ENCODE measurements around the gene PPTC7.
"Not testable (repeated sequence)": the region's sequence is repeated elsewhere in the genome, so short reads cannot be mapped to it uniquely, and the experiment has no call there.

PPTC7 gene

GRCh38 chr12:110534811-110535210 lies 48.3 kb downstream of the PPTC7 start:
- no peak for DNase-seq (ENCODE audit: low read depth)

GRCh38 chr12:110533607-110534006 lies 49.5 kb downstream of the PPTC7 start:
- DNase-seq (ENCODE audit: low read depth): no peak

- no peak for DNase-seq (ENCODE audit: low read depth)
Measured at GRCh38 chr12:110532644-110533043, 50.5 kb downstream of the PPTC7 start.

- DNase-seq (ENCODE audit: low read depth): peak; percentile 70
Measured at GRCh38 chr12:110531741-110532333, 51.3 kb downstream of the PPTC7 start.

GRCh38 chr12:110530511-110530910 lies 52.6 kb downstream of the PPTC7 start:
- DNase-seq (ENCODE audit: low read depth): no peak

GRCh38 chr12:110528277-110528839 lies 54.8 kb downstream of the PPTC7 start:
- DNase-seq (ENCODE audit: low read depth): no peak

- not testable (repeated sequence) for DNase-seq (ENCODE audit: low read depth)
Measured at GRCh38 chr12:110520876-110521712, 62.0 kb downstream of the PPTC7 start.

GRCh38 chr12:110518014-110518413 lies 65.1 kb downstream of the PPTC7 start:
- DNase-seq (ENCODE audit: low read depth): not testable (repeated sequence)

GRCh38 chr12:110516995-110517394 lies 66.1 kb downstream of the PPTC7 start:
- DNase-seq (ENCODE audit: low read depth): no peak

- no peak for DNase-seq (ENCODE audit: low read depth)
Measured at GRCh38 chr12:110514363-110514762, 68.8 kb downstream of the PPTC7 start.

- no peak for DNase-seq (ENCODE audit: low read depth)
Measured at GRCh38 chr12:110513842-110514241, 69.3 kb downstream of the PPTC7 start.

- no peak for DNase-seq (ENCODE audit: low read depth)
Measured at GRCh38 chr12:110508071-110508586, 75.0 kb downstream of the PPTC7 start.

- no peak for DNase-seq (ENCODE audit: low read depth)
Measured at GRCh38 chr12:110505332-110505731, 77.8 kb downstream of the PPTC7 start.

- no peak for DNase-seq (ENCODE audit: low read depth)
Measured at GRCh38 chr12:110503432-110503831, 79.7 kb downstream of the PPTC7 start.

GRCh38 chr12:110501752-110502738 lies 81.1 kb downstream of the PPTC7 start, which contains the start of the genes RAD9B and VPS29:
TSS of gene RAD9B (plus strand) at chr12:110502331. CDS start at chr12:110502338, 7 bp downstream.
TSS of gene VPS29 (minus strand) at chr12:110502111. CDS start at chr12:110502051, 60 bp downstream.
- DNase-seq (ENCODE audit: low read depth): peak; percentile 98

- peak; percentile 6 for DNase-seq (ENCODE audit: low read depth)
Measured at GRCh38 chr12:110501399-110501751, 81.7 kb downstream of the PPTC7 start.

- DNase-seq (ENCODE audit: low read depth): peak; percentile 18
Measured at GRCh38 chr12:110498984-110499706, 84.0 kb downstream of the PPTC7 start.
